Common myeloid progenitor, CD34-positive (primary cell): ENCODE results near the gene CCDC138.

ENCODE experiments used
- CTCF ChIA-PET: fragments of 350-600 bp; sonication (Branson Sonifier 250); formaldehyde crosslinking; loops from one replicate; lab custom pipeline; 2021; ENCODE audit warnings: antibody characterized with exemption; lab: Charles Lee
- POLR2A ChIA-PET: fragments of 350-600 bp; sonication (Branson Sonifier 250); formaldehyde crosslinking; loops from one replicate; lab custom pipeline; 2021; ENCODE audit warnings: antibody characterized with exemption; lab: Charles Lee
- DNase-seq, 3 donors: peaks; one replicate each; pipeline versions ENCODE4 v3.0.0 to v3.0.0-alpha.2; 2013
- H3K27ac ChIP-seq, 2 experiments: 1 replicate in 1 of 2; 2 replicates in 1 of 2; pipeline ENCODE4 v1.7.0; 2013; ENCODE audit warnings: inconsistent platforms in 2 of 2, low read length in 2 of 2, mild to moderate bottlenecking in 2 of 2, low read depth in 1 of 2, moderate library complexity in 1 of 2; ENCODE audit not compliant: severe bottlenecking in 2 of 2, insufficient read depth in 1 of 2, poor library complexity in 1 of 2
- H3K27me3 ChIP-seq, 5 experiments: replicated peaks in 2 of 5; 1 replicate in 3 of 5; 2 replicates in 2 of 5; pipeline versions ENCODE4 v1.6.1 to v1.7.0; 2013; ENCODE audit warnings: low read length in 4 of 5, mild to moderate bottlenecking in 2 of 5, moderate library complexity in 2 of 5, inconsistent platforms in 1 of 5; ENCODE audit not compliant: insufficient read depth in 5 of 5, control insufficient read depth in 4 of 5
- H3K36me3 ChIP-seq, 4 experiments: 1 replicate in 2 of 4; 2 replicates in 2 of 4; pipeline versions ENCODE4 v1.6.1 to v1.7.0; 2013; ENCODE audit warnings: low read length in 3 of 4, control low read depth in 1 of 4, mild to moderate bottlenecking in 1 of 4; ENCODE audit not compliant: control insufficient read depth in 4 of 4, insufficient read depth in 4 of 4
- H3K4me1 ChIP-seq, 4 experiments: 1 replicate in 3 of 4; 2 replicates in 1 of 4; pipeline versions ENCODE4 v1.6.1 to v1.7.1; 2013; ENCODE audit warnings: low read length in 3 of 4, mild to moderate bottlenecking in 3 of 4, control low read depth in 1 of 4, inconsistent platforms in 1 of 4, moderate library complexity in 1 of 4; ENCODE audit not compliant: control insufficient read depth in 4 of 4, insufficient read depth in 4 of 4; ENCODE audit errors: control extremely low read depth in 1 of 4
- H3K4me3 ChIP-seq, 7 experiments: 1 replicate in 4 of 7; 2 replicates in 3 of 7; pipeline versions ENCODE4 v1.5.1 to v1.7.0; 2013; ENCODE audit warnings: mild to moderate bottlenecking in 7 of 7, low read length in 6 of 7, moderate library complexity in 6 of 7, inconsistent platforms in 2 of 7, low read depth in 2 of 7, control low read depth in 1 of 7; ENCODE audit not compliant: insufficient read depth in 4 of 7, control insufficient read depth in 1 of 7; ENCODE audit errors: extremely low read depth in 1 of 7
- H3K9me3 ChIP-seq, 5 experiments: 1 replicate in 4 of 5; 2 replicates in 1 of 5; pipeline versions ENCODE4 v1.6.1 to v1.7.1; 2013; ENCODE audit warnings: low read length in 4 of 5, mild to moderate bottlenecking in 2 of 5, inconsistent platforms in 1 of 5, low read depth in 1 of 5, moderate library complexity in 1 of 5; ENCODE audit not compliant: control insufficient read depth in 4 of 5, insufficient read depth in 2 of 5; ENCODE audit errors: control extremely low read depth in 1 of 5
- WGBS: methylation state at CpG from one replicate; pipeline ENCODE4 v1.1.5; 2013; ENCODE audit not compliant: insufficient coverage; 5-methylcytosine and 5-hydroxymethylcytosine counted together

Gene CCDC138

DNA sequence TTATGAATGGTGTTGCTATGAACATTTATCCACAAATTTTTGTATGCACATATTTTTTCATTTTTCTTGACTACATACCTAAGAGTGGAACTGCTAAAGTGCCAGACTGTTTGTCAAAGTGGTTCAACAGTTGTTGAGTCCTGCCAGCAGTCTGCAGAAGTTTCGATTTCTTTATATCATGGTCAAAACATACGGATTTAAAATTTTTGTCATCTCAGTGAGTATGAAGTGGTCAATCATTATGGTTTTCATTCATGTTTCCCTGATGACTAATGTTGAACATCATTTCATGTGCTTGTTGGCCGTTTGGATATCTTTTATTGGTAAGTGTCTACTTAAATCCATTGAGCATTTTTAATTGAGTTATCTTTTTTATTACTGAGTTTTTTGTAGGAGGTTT is 39.2 kb downstream of the CCDC138 start:
- Histone ChIP-seq H3K4me1 (no peaks in the 10 kb centered on the region), H3K27me3 (no peaks in the 10 kb centered on the region), H3K27ac (no peak overlapping the region), H3K36me3 (peaks cover 0 to 12% (median 4%) of the 10 kb centered on the region in 4 experiments), H3K4me3 (no peak overlapping the region), H3K9me3 (peaks cover 0 to under 1% (median 0%) of the 10 kb centered on the region in 5 experiments)
- ChIA-PET POLR2A (no interaction called here), CTCF (no interaction called here)
- DNase-seq = no peak
- WGBS = 100% methylated on average over 1 of the region's 3 CpGs

DNA sequence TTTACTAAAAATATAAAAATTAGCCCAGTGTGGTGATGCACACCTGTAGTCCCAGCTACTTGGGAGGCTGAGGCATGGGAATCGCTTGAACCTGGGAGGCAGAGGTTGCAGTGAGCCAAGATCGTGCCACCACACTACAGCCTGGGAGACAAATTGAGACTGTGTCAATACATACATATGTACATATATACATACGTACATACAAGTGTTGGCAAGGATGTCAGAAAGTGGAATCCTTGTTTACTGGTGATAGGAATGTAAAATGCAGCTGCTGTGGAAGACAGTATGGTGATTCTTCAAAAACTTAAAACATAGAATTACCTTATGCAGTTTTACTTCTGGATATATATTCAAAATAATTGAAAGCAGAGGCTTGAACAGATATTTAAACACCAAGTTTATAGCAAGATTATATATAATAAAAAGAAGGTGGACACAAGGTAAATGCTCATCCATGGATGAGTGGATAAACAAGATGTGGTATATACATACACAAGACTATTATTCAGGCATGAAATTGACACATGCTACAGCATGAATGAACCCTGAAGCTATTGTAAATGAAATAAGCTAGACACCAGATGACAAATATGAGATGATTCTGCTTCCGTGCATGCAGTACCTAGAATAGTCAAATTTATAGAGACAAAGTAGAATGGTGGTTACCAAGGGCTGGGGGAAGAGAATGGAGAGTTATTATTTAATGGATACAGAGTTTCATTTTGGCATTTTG is 43.2 kb downstream of the CCDC138 start:
- no peak overlapping the region for H3K4me3 ChIP-seq
- CTCF ChIA-PET = no interaction called here
- H3K27ac ChIP-seq = no peak overlapping the region

GRCh38 chr2:108833219-108833618 is 46.6 kb downstream of the CCDC138 start:
- peaks cover 4 to 28% (median 6%) of the 10 kb centered on the region in 5 experiments for H3K9me3 ChIP-seq
- H3K36me3 ChIP-seq = peaks cover 0 to 13% (median 3%) of the 10 kb centered on the region in 4 experiments
- DNase-seq = no peak
- H3K27ac ChIP-seq = no peak overlapping the region
- ChIA-PET CTCF (interaction anchor here (0.7 kb wide), 2 partner anchors 13 to 852 kb away, joined by 3 read pairs; no protein-coding TSS in a partner anchor), POLR2A (no interaction called here)
- no peaks in the 10 kb centered on the region for H3K27me3 ChIP-seq
- H3K4me3 ChIP-seq = no peak overlapping the region
- no peaks in the 10 kb centered on the region for H3K4me1 ChIP-seq

More for the DNA sequence above, 43.2 kb downstream of the CCDC138 start:
- Histone ChIP-seq H3K9me3 (peaks cover 0 to 5% (median 0%) of the 10 kb centered on the region in 5 experiments), H3K36me3 (peaks cover 0 to 12% (median 0%) of the 10 kb centered on the region in 4 experiments), H3K27me3 (no peaks in the 10 kb centered on the region), H3K4me1 (no peaks in the 10 kb centered on the region)
- 100% methylated on average over 3 of the region's 4 CpGs for WGBS
- no peak for DNase-seq
- POLR2A ChIA-PET = no interaction called here

GRCh38 chr2:108834620-108835019 is 48.0 kb downstream of the CCDC138 start:
- POLR2A ChIA-PET = no interaction called here
- WGBS = 100% methylated on average over 3 of the region's 3 CpGs

DNA sequence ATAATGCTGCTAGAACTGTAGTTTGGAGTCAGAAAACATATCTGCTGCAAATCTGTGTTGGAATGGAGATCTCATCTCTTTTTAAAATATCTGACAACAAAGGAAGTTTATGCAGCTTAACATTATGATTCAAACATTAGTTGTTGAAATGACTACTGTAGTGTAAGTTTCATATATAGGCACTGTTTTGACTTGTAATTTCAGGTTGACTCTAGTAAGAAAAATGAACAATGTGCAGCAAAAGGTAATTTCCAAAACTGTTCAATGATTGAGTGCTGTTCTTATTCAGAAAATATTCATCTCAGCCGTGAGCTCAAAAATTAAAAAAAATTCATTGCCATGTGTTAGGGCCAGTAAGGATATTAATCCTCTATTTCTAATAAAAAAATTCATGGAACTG is 48.5 kb downstream of the CCDC138 start:
- H3K27me3 ChIP-seq = no peaks in the 10 kb centered on the region
- no peaks in the 10 kb centered on the region for H3K4me1 ChIP-seq
- DNase-seq = no peak
- no CpG with 5 or more reads among the region's 1 CpG for WGBS
- no peak overlapping the region for H3K27ac ChIP-seq
- H3K36me3 ChIP-seq = peaks cover 0 to 18% (median 3%) of the 10 kb centered on the region in 4 experiments
- H3K9me3 ChIP-seq = peaks cover 6 to 36% (median 9%) of the 10 kb centered on the region in 5 experiments
- H3K4me3 ChIP-seq = no peak overlapping the region
- ChIA-PET POLR2A (no interaction called here), CTCF (no interaction called here)

More at GRCh38 chr2:108834620-108835019, 48.0 kb downstream of the CCDC138 start:
- no peak overlapping the region for H3K27ac ChIP-seq
- H3K36me3 ChIP-seq = peaks cover 0 to 18% (median 3%) of the 10 kb centered on the region in 4 experiments
- no peak for DNase-seq
- peaks cover 6 to 34% (median 7%) of the 10 kb centered on the region in 5 experiments for H3K9me3 ChIP-seq
- no peaks in the 10 kb centered on the region for H3K4me1 ChIP-seq
- no peak overlapping the region for H3K4me3 ChIP-seq
- H3K27me3 ChIP-seq = no peaks in the 10 kb centered on the region
- CTCF ChIA-PET = no interaction called here

DNA sequence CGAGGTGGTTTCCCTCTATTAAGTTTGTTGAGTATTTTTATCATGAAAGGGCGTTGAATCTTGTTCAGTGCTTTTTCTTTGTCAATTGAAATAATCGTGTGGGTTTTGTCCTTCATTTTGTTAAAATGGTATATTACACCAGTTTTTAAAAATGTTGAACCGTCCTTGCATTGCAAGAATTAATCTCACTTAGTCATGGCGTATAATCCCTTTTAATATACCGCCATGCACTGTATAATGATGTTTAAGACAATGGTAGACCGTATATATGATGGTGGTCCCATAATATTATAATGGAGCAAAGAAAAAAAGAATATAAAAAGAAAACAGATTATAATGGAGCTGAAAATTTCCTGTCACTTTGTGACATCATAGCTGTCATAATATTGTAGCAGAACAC is 50.6 kb downstream of the CCDC138 start:
- peak in 1 of 3 donors; percentile 27 for DNase-seq
- CTCF ChIA-PET = no interaction called here
- Histone ChIP-seq H3K9me3 (peaks cover 6 to 41% (median 11%) of the 10 kb centered on the region in 5 experiments), H3K27me3 (no peaks in the 10 kb centered on the region), H3K4me3 (no peak overlapping the region), H3K4me1 (peaks cover 0 to under 1% (median 0%) of the 10 kb centered on the region in 4 experiments), H3K27ac (no peak overlapping the region), H3K36me3 (peaks cover 0 to 38% (median 6%) of the 10 kb centered on the region in 4 experiments)
- no CpG with 5 or more reads among the region's 7 CpGs for WGBS
- POLR2A ChIA-PET = no interaction called here

DNA sequence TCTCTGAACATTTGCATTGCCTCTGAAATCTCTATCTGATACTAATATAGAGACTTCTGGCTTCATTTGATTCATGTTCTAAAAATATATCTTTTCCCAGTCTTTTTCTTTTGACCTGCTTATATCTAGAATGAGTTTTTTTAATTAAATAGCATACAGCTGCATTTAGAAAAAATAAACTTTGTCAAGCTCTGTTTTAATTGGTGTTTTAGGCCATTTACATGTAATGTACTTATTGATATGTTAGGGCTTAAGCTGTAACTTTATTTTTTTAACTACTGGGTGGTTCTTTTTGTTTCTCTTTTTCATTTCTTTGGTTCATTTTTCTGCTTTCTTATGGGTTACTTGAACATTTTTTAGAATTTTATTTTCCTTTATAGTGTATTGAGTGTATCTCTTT is 54.9 kb downstream of the CCDC138 start:
- POLR2A ChIA-PET = interaction anchor here (0.6 kb wide), 1 partner anchor 40 kb away, joined by 5 read pairs; no protein-coding TSS in a partner anchor

More for the DNA sequence above, 54.9 kb downstream of the CCDC138 start:
- Histone ChIP-seq H3K27me3 (no peaks in the 10 kb centered on the region), H3K4me3 (no peak overlapping the region), H3K36me3 (peaks cover 0 to 30% (median 7%) of the 10 kb centered on the region in 4 experiments), H3K27ac (no peak overlapping the region), H3K9me3 (peaks cover 6 to 27% (median 7%) of the 10 kb centered on the region in 5 experiments), H3K4me1 (peaks cover 0 to 5% (median 0%) of the 10 kb centered on the region in 4 experiments)
- no peak for DNase-seq
- CTCF ChIA-PET = no interaction called here
